ENCODE measurements around the gene JADE1.
A peak's percentile ranks its signal among the peaks of the same experiment; 100 is the strongest.

Gene JADE1

DNA sequence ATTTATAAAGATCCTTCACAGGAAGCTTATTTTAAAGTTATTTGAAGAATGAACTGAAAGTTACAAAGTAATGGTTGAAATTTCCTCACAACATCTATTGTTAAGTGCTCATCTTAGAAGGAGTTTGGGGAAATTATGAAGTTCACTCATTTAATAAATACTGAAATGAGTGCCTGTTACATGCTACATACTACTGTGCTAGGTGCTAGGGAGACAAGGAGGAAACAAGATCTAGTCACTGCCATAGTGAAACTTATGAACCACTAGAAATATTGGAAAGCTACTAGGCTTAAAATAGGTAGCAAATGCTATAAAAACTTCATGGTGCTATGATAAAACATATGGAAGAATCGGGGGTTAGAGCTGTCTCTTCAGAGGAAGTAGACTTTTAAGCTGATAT lies 97.1 kb downstream of the JADE1 start:
- Histone ChIP-seq H4K8ac (ENCODE audit: low read depth, low read length) (no peak overlapping the region), H4K12ac (ENCODE audit: low read depth, low read length) (no peak overlapping the region), H3K79me2 (ENCODE audit: control insufficient read depth, insufficient read depth, low read length, poor library complexity) (no peaks in the 10 kb centered on the region), H3K4ac (ENCODE audit: low read depth, low read length) (no peak overlapping the region), H2AFZ (ENCODE audit: insufficient read depth, low read length, poor library complexity) (no peak overlapping the region), H3K27ac (ENCODE audit: low read depth, low read length) (no peak overlapping the region), H3K9ac (ENCODE audit: low read length) (no peak overlapping the region), H3K4me3 (ENCODE audit: low read depth, low read length) (no peak overlapping the region), H3K14ac (ENCODE audit: low read length) (no peak overlapping the region), H3K23ac (ENCODE audit: low read length) (no peak overlapping the region), H3K4me1 (ENCODE audit: control insufficient read depth in 1 of 2, insufficient read depth in 2 of 2, low read length in 2 of 2) (no peaks in the 10 kb centered on the region), H2BK5ac (ENCODE audit: low read depth, low read length, poor library complexity) (no peak overlapping the region), H3K36me3 (ENCODE audit: control insufficient read depth in 1 of 2, insufficient read depth in 2 of 2, low read length in 2 of 2) (no peaks in the 10 kb centered on the region), H2BK12ac (ENCODE audit: low read length) (no peak overlapping the region), H2BK120ac (ENCODE audit: insufficient read depth, low read length, poor library complexity) (no peak overlapping the region), H3K79me1 (ENCODE audit: low read length) (no peaks in the 10 kb centered on the region), H4K91ac (ENCODE audit: low read depth, low read length) (no peak overlapping the region), H3K4me2 (ENCODE audit: low read length) (no peak overlapping the region), H3K9me3 (ENCODE audit: insufficient read depth, low read depth, low read length) (no peaks in the 10 kb centered on the region), H2AK5ac (ENCODE audit: low read length) (no peak overlapping the region), H3K18ac (ENCODE audit: low read length) (no peak overlapping the region), H3K27me3 (ENCODE audit: insufficient read depth, low read length) (no peaks in the 10 kb centered on the region)
- no peak for DNase-seq
- no CpG with 5 or more reads among the region's 1 CpG for WGBS (ENCODE audit: extremely low coverage, insufficient coverage, insufficient read length)

DNA sequence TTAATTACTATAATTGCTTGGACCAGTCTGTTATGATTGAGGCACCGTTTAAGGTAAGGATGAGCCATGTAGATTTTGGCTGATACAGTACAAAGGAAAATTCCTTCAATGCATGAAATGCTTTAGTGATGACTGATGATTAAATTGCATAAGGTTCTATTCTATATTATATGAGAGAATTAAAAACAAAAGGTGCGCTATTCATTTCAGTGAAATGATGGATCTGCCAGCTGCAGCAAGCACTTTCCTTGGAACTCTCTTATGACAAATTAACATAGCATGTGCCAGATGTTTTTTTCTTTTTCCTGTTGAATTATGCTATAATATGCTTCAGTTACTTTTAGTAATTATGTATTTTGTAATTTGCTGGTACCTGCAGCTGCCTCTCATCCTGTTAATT lies 98.5 kb downstream of the JADE1 start:
- Histone ChIP-seq H3K23ac (ENCODE audit: low read length) (no peak overlapping the region), H4K91ac (ENCODE audit: low read depth, low read length) (no peak overlapping the region), H4K12ac (ENCODE audit: low read depth, low read length) (no peak overlapping the region), H2AFZ (ENCODE audit: insufficient read depth, low read length, poor library complexity) (no peak overlapping the region), H3K9ac (ENCODE audit: low read length) (no peak overlapping the region), H3K79me1 (ENCODE audit: low read length) (no peaks in the 10 kb centered on the region), H3K36me3 (ENCODE audit: control insufficient read depth in 1 of 2, insufficient read depth in 2 of 2, low read length in 2 of 2) (no peaks in the 10 kb centered on the region), H3K79me2 (ENCODE audit: control insufficient read depth, insufficient read depth, low read length, poor library complexity) (no peaks in the 10 kb centered on the region), H3K18ac (ENCODE audit: low read length) (no peak overlapping the region), H3K4ac (ENCODE audit: low read depth, low read length) (no peak overlapping the region), H3K27me3 (ENCODE audit: insufficient read depth, low read length) (no peaks in the 10 kb centered on the region), H3K4me3 (ENCODE audit: low read depth, low read length) (no peak overlapping the region), H4K8ac (ENCODE audit: low read depth, low read length) (no peak overlapping the region), H3K27ac (ENCODE audit: low read depth, low read length) (no peak overlapping the region), H2BK120ac (ENCODE audit: insufficient read depth, low read length, poor library complexity) (no peak overlapping the region), H2BK12ac (ENCODE audit: low read length) (no peak overlapping the region), H3K4me2 (ENCODE audit: low read length) (no peak overlapping the region), H3K4me1 (ENCODE audit: control insufficient read depth in 1 of 2, insufficient read depth in 2 of 2, low read length in 2 of 2) (no peaks in the 10 kb centered on the region), H3K14ac (ENCODE audit: low read length) (no peak overlapping the region), H2AK5ac (ENCODE audit: low read length) (no peak overlapping the region), H2BK5ac (ENCODE audit: low read depth, low read length, poor library complexity) (no peak overlapping the region), H3K9me3 (ENCODE audit: insufficient read depth, low read depth, low read length) (no peaks in the 10 kb centered on the region)
- peak in 1 of 2 donors; percentile 62 for DNase-seq
- no CpG with 5 or more reads among the region's 2 CpGs for WGBS (ENCODE audit: extremely low coverage, insufficient coverage, insufficient read length)

DNA sequence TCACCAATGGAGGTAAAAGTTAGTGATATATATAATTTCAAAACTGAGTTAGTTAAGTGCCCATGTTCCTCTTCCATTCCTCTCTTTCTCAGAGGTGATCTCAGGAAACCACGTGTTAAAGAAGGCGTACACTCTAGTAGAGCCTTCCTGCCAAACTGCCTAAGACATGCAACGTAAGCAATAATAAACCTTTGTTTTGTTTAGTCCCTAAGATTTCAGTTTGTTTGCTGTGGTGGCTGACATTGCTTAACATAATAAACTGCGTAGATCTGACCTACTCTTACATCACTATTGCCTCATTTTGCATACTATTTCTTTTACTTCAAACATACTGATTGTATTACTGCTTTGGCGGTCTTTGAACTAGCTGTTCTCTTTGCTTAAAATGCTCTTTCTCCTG lies 99.2 kb downstream of the JADE1 start:
- Histone ChIP-seq H4K91ac (ENCODE audit: low read depth, low read length) (no peak overlapping the region), H3K4me1 (ENCODE audit: control insufficient read depth in 1 of 2, insufficient read depth in 2 of 2, low read length in 2 of 2) (no peaks in the 10 kb centered on the region)

DNA sequence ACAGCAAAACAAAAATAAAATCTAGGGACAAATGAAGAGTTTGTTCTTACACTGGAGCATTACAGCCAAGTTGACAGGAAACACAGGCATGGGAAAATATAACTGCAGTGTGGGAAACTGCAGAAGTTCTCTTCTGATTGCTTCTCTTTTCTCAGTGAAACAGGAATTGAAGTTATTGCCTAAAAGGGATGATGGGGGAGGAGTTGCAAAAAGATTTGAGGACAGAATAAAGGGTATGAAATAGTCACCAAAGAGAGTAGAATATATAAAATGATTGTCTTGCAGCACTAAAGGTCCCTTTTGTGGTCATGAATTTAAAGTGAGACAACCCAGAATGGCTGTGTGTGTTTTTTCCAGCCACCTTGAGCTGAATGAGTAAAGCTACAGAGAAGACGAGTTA lies 103.7 kb downstream of the JADE1 start:
- DNase-seq = no peak
- no peak overlapping the region for H3K4me3 ChIP-seq (ENCODE audit: low read depth, low read length)
- no peak overlapping the region for H4K91ac ChIP-seq (ENCODE audit: low read depth, low read length)
- H2BK12ac ChIP-seq (ENCODE audit: low read length) = no peak overlapping the region
- H2AK5ac ChIP-seq (ENCODE audit: low read length) = no peak overlapping the region
- H2AFZ ChIP-seq (ENCODE audit: insufficient read depth, low read length, poor library complexity) = no peak overlapping the region
- H3K18ac ChIP-seq (ENCODE audit: low read length) = no peak overlapping the region
- H3K79me1 ChIP-seq (ENCODE audit: low read length) = no peaks in the 10 kb centered on the region
- WGBS (ENCODE audit: extremely low coverage, insufficient coverage, insufficient read length) = no CpG with 5 or more reads among the region's 1 CpG
- no peaks in the 10 kb centered on the region for H3K27me3 ChIP-seq (ENCODE audit: insufficient read depth, low read length)
- H3K27ac ChIP-seq (ENCODE audit: low read depth, low read length) = no peak overlapping the region
- no peaks in the 10 kb centered on the region for H3K79me2 ChIP-seq (ENCODE audit: control insufficient read depth, insufficient read depth, low read length, poor library complexity)
- H3K9me3 ChIP-seq (ENCODE audit: insufficient read depth, low read depth, low read length) = no peaks in the 10 kb centered on the region
- H3K4me1 ChIP-seq (ENCODE audit: control insufficient read depth in 1 of 2, insufficient read depth in 2 of 2, low read length in 2 of 2) = no peaks in the 10 kb centered on the region
- H3K9ac ChIP-seq (ENCODE audit: low read length) = no peak overlapping the region
- H2BK120ac ChIP-seq (ENCODE audit: insufficient read depth, low read length, poor library complexity) = no peak overlapping the region
- no peak overlapping the region for H4K12ac ChIP-seq (ENCODE audit: low read depth, low read length)
- no peaks in the 10 kb centered on the region for H3K36me3 ChIP-seq (ENCODE audit: control insufficient read depth in 1 of 2, insufficient read depth in 2 of 2, low read length in 2 of 2)
- no peak overlapping the region for H3K4me2 ChIP-seq (ENCODE audit: low read length)
- no peak overlapping the region for H4K8ac ChIP-seq (ENCODE audit: low read depth, low read length)
- H3K4ac ChIP-seq (ENCODE audit: low read depth, low read length) = no peak overlapping the region
- H3K23ac ChIP-seq (ENCODE audit: low read length) = no peak overlapping the region
- H2BK5ac ChIP-seq (ENCODE audit: low read depth, low read length, poor library complexity) = no peak overlapping the region
- H3K14ac ChIP-seq (ENCODE audit: low read length) = no peak overlapping the region

More for the DNA sequence above, 99.2 kb downstream of the JADE1 start:
- Histone ChIP-seq H3K4me2 (ENCODE audit: low read length) (no peak overlapping the region), H3K4ac (ENCODE audit: low read depth, low read length) (no peak overlapping the region), H3K9ac (ENCODE audit: low read length) (no peak overlapping the region), H3K14ac (ENCODE audit: low read length) (no peak overlapping the region), H3K79me2 (ENCODE audit: control insufficient read depth, insufficient read depth, low read length, poor library complexity) (no peaks in the 10 kb centered on the region), H3K4me3 (ENCODE audit: low read depth, low read length) (no peak overlapping the region), H2BK5ac (ENCODE audit: low read depth, low read length, poor library complexity) (no peak overlapping the region), H4K12ac (ENCODE audit: low read depth, low read length) (no peak overlapping the region), H2AFZ (ENCODE audit: insufficient read depth, low read length, poor library complexity) (no peak overlapping the region), H3K27ac (ENCODE audit: low read depth, low read length) (no peak overlapping the region), H3K27me3 (ENCODE audit: insufficient read depth, low read length) (no peaks in the 10 kb centered on the region), H4K8ac (ENCODE audit: low read depth, low read length) (no peak overlapping the region), H3K36me3 (ENCODE audit: control insufficient read depth in 1 of 2, insufficient read depth in 2 of 2, low read length in 2 of 2) (no peaks in the 10 kb centered on the region), H3K9me3 (ENCODE audit: insufficient read depth, low read depth, low read length) (no peaks in the 10 kb centered on the region), H3K18ac (ENCODE audit: low read length) (no peak overlapping the region), H2BK120ac (ENCODE audit: insufficient read depth, low read length, poor library complexity) (no peak overlapping the region), H2AK5ac (ENCODE audit: low read length) (no peak overlapping the region), H3K23ac (ENCODE audit: low read length) (no peak overlapping the region), H2BK12ac (ENCODE audit: low read length) (no peak overlapping the region), H3K79me1 (ENCODE audit: low read length) (no peaks in the 10 kb centered on the region)
- no CpG with 5 or more reads among the region's 5 CpGs for WGBS (ENCODE audit: extremely low coverage, insufficient coverage, insufficient read length)
- peak in 1 of 2 donors; percentile 57 for DNase-seq

Measured in trophoblast cell (in vitro differentiated cells and primary cell).